ENCODE measurements around the gene COL13A1.

COL13A1 gene

GRCh38 chr10:69955897-69956740 lies 154.4 kb downstream of the COL13A1 start:
- DNase-seq, result no peak

GRCh38 chr10:69956741-69957230 lies 155.1 kb downstream of the COL13A1 start:
- DNase-seq, result no peak

GRCh38 chr10:69957241-69957885 lies 155.7 kb downstream of the COL13A1 start:
- DNase-seq, result no peak

- DNase-seq, result no peak
Measured at GRCh38 chr10:69957886-69958555, 156.3 kb downstream of the COL13A1 start.

- no peak for DNase-seq
Measured at GRCh38 chr10:69958556-69958902, 156.8 kb downstream of the COL13A1 start.

- DNase-seq, result no peak
Measured at GRCh38 chr10:69959911-69960310, 158.2 kb downstream of the COL13A1 start.

- no peak for DNase-seq
Measured at GRCh38 chr10:69960606-69960987, 158.9 kb downstream of the COL13A1 start.

- no peak for DNase-seq
Measured at GRCh38 chr10:69960988-69961880, 159.5 kb downstream of the COL13A1 start.

GRCh38 chr10:69961881-69962745 lies 160.4 kb downstream of the COL13A1 start:
- DNase-seq, result no peak

GRCh38 chr10:69962746-69963135 lies 161.0 kb downstream of the COL13A1 start:
- no peak for DNase-seq

GRCh38 chr10:69963178-69963834 lies 161.6 kb downstream of the COL13A1 start:
- no peak for DNase-seq

- no peak for DNase-seq
Measured at GRCh38 chr10:69963835-69964710, 162.4 kb downstream of the COL13A1 start.

GRCh38 chr10:69965086-69965485 lies 163.4 kb downstream of the COL13A1 start:
- no peak for DNase-seq

- DNase-seq, result no peak
Measured at GRCh38 chr10:69965919-69966662, 164.4 kb downstream of the COL13A1 start.

GRCh38 chr10:69968830-69969229 lies 167.1 kb downstream of the COL13A1 start:
- no peak for DNase-seq

- no peak for DNase-seq
Measured at GRCh38 chr10:69969977-69970376, 168.3 kb downstream of the COL13A1 start.

GRCh38 chr10:69972981-69973397 lies 171.3 kb downstream of the COL13A1 start:
- no peak for DNase-seq

- DNase-seq, result no peak
Measured at GRCh38 chr10:69973678-69974077, 172.0 kb downstream of the COL13A1 start.

GRCh38 chr10:69974551-69975155 lies 172.9 kb downstream of the COL13A1 start:
- no peak for DNase-seq

All from activated CD4-positive, CD25-positive, alpha-beta regulatory T cell (primary cell).